ENCODE data around the gene CYP46A1.

CYP46A1 gene

GRCh38 chr14:99699861-99700260 is 15.8 kb downstream of the CYP46A1 start:
- no peak overlapping the region for H3K4me3 ChIP-seq (IDR thresholded peaks at IDR 0.05; ENCODE audit: insufficient read depth, low read depth, low read length)
- no peaks in the 10 kb centered on the region for H3K27me3 ChIP-seq (ENCODE audit: insufficient read depth, low read depth)
- H3K9ac ChIP-seq = no peak overlapping the region
- no peak overlapping the region for H3K4me2 ChIP-seq
- no peak for TF ChIP-seq CTCF (conservative IDR thresholded peaks at IDR 0.05; ENCODE audit: low read depth, low read length)
- H3K27ac ChIP-seq = no peak overlapping the region
- H3K36me3 ChIP-seq (ENCODE audit: insufficient read depth) = no peaks in the 10 kb centered on the region
- H3K79me2 ChIP-seq (ENCODE audit: insufficient read depth, low read depth) = no peaks in the 10 kb centered on the region
- no peaks in the 10 kb centered on the region for H3K4me1 ChIP-seq (ENCODE audit: low read depth, poor library complexity, severe bottlenecking)
- no peaks in the 10 kb centered on the region for H4K20me1 ChIP-seq (ENCODE audit: insufficient read depth)
- no peak overlapping the region for H2AFZ ChIP-seq (ENCODE audit: low read depth)

GRCh38 chr14:99700379-99700778 is 16.3 kb downstream of the CYP46A1 start:
- Histone ChIP-seq H3K4me1 (ENCODE audit: low read depth, poor library complexity, severe bottlenecking) (no peaks in the 10 kb centered on the region), H3K27ac (no peak overlapping the region), H3K4me3 (IDR thresholded peaks at IDR 0.05; ENCODE audit: insufficient read depth, low read depth, low read length) (no peak overlapping the region), H3K9ac (no peak overlapping the region), H2AFZ (ENCODE audit: low read depth) (no peak overlapping the region), H4K20me1 (ENCODE audit: insufficient read depth) (no peaks in the 10 kb centered on the region), H3K79me2 (ENCODE audit: insufficient read depth, low read depth) (no peaks in the 10 kb centered on the region), H3K36me3 (ENCODE audit: insufficient read depth) (no peaks in the 10 kb centered on the region), H3K27me3 (ENCODE audit: insufficient read depth, low read depth) (no peaks in the 10 kb centered on the region), H3K4me2 (no peak overlapping the region)
- TF ChIP-seq CTCF (conservative IDR thresholded peaks at IDR 0.05; ENCODE audit: low read depth, low read length) = no peak

- Histone ChIP-seq H3K36me3 (ENCODE audit: insufficient read depth) (no peaks in the 10 kb centered on the region), H3K4me2 (no peak overlapping the region), H3K9ac (no peak overlapping the region), H3K27ac (no peak overlapping the region), H3K4me3 (IDR thresholded peaks at IDR 0.05; ENCODE audit: insufficient read depth, low read depth, low read length) (no peak overlapping the region), H3K27me3 (ENCODE audit: insufficient read depth, low read depth) (no peaks in the 10 kb centered on the region), H2AFZ (ENCODE audit: low read depth) (no peak overlapping the region), H4K20me1 (ENCODE audit: insufficient read depth) (no peaks in the 10 kb centered on the region), H3K4me1 (ENCODE audit: low read depth, poor library complexity, severe bottlenecking) (no peaks in the 10 kb centered on the region), H3K79me2 (ENCODE audit: insufficient read depth, low read depth) (no peaks in the 10 kb centered on the region)
- no peak for TF ChIP-seq CTCF (conservative IDR thresholded peaks at IDR 0.05; ENCODE audit: low read depth, low read length)
These were observed 17.2 kb downstream of the CYP46A1 start for GRCh38 chr14:99701260-99701659.

GRCh38 chr14:99702115-99702514 is 18.0 kb downstream of the CYP46A1 start:
- Histone ChIP-seq H3K27me3 (ENCODE audit: insufficient read depth, low read depth) (no peaks in the 10 kb centered on the region), H2AFZ (ENCODE audit: low read depth) (no peak overlapping the region), H3K27ac (no peak overlapping the region), H3K4me1 (ENCODE audit: low read depth, poor library complexity, severe bottlenecking) (no peaks in the 10 kb centered on the region), H3K4me3 (IDR thresholded peaks at IDR 0.05; ENCODE audit: insufficient read depth, low read depth, low read length) (no peak overlapping the region), H3K9ac (no peak overlapping the region), H3K79me2 (ENCODE audit: insufficient read depth, low read depth) (no peaks in the 10 kb centered on the region), H3K4me2 (no peak overlapping the region), H4K20me1 (ENCODE audit: insufficient read depth) (no peaks in the 10 kb centered on the region), H3K36me3 (ENCODE audit: insufficient read depth) (no peaks in the 10 kb centered on the region)
- TF ChIP-seq CTCF (conservative IDR thresholded peaks at IDR 0.05; ENCODE audit: low read depth, low read length) = no peak

- Histone ChIP-seq H3K4me3 (IDR thresholded peaks at IDR 0.05; ENCODE audit: insufficient read depth, low read depth, low read length) (no peak overlapping the region), H4K20me1 (ENCODE audit: insufficient read depth) (no peaks in the 10 kb centered on the region), H3K27ac (no peak overlapping the region), H3K27me3 (ENCODE audit: insufficient read depth, low read depth) (no peaks in the 10 kb centered on the region), H2AFZ (ENCODE audit: low read depth) (no peak overlapping the region), H3K79me2 (ENCODE audit: insufficient read depth, low read depth) (no peaks in the 10 kb centered on the region), H3K4me2 (no peak overlapping the region), H3K9ac (no peak overlapping the region), H3K4me1 (ENCODE audit: low read depth, poor library complexity, severe bottlenecking) (no peaks in the 10 kb centered on the region), H3K36me3 (ENCODE audit: insufficient read depth) (no peaks in the 10 kb centered on the region)
- TF ChIP-seq CTCF (conservative IDR thresholded peaks at IDR 0.05; ENCODE audit: low read depth, low read length) = no peak
These were observed 19.3 kb downstream of the CYP46A1 start for GRCh38 chr14:99703381-99703780.

All from KMS-11 (cell line).